GM21390 (cell line): ENCODE results near the gene SLC6A15.

Experiments used
- ATAC-seq: cut with Tn5 transposase; IDR thresholded peaks from one replicate; pipeline ENCODE4 v1.9.1; 2021; ENCODE audit not compliant: unreplicated experiment

SLC6A15 gene

GRCh38 chr12:84912198-84913128 is at the start of gene SLC6A15:
TSS of gene SLC6A15 (minus strand) at chr12:84912799. CDS start at chr12:84892120, 20,679 bp downstream.
- ATAC-seq, result no peak

GRCh38 chr12:84960918-84961317 is 48.3 kb upstream of the SLC6A15 start:
- ATAC-seq, result no peak

GRCh38 chr12:84955298-84955697 is 42.7 kb upstream of the SLC6A15 start:
- ATAC-seq, result no peak

GRCh38 chr12:84954415-84954814 is 41.8 kb upstream of the SLC6A15 start:
- ATAC-seq, result no peak

GRCh38 chr12:84950971-84951546 is 38.5 kb upstream of the SLC6A15 start:
- no peak for ATAC-seq

- no peak for ATAC-seq
These were observed 34.2 kb upstream of the SLC6A15 start for GRCh38 chr12:84946753-84947152.

GRCh38 chr12:84937415-84937814 is 24.8 kb upstream of the SLC6A15 start:
- ATAC-seq, result no peak

- ATAC-seq, result no peak
These were observed 16.9 kb upstream of the SLC6A15 start for GRCh38 chr12:84929501-84929900.

- ATAC-seq, result no peak
These were observed 12.4 kb upstream of the SLC6A15 start for GRCh38 chr12:84924981-84925380.

- no peak for ATAC-seq
These were observed 10.1 kb upstream of the SLC6A15 start for GRCh38 chr12:84922693-84923092.

- no peak for ATAC-seq
These were observed 7.7 kb upstream of the SLC6A15 start for GRCh38 chr12:84920331-84920730.

- ATAC-seq, result no peak
These were observed 6.7 kb upstream of the SLC6A15 start for GRCh38 chr12:84919271-84919670.

- no peak for ATAC-seq
These were observed 523 bp upstream of the SLC6A15 start for GRCh38 chr12:84913129-84913515.

- ATAC-seq, result no peak
These were observed 1.1 kb downstream of the SLC6A15 start for GRCh38 chr12:84911271-84912197.

GRCh38 chr12:84910549-84911241 is 1.9 kb downstream of the SLC6A15 start:
- no peak for ATAC-seq

- ATAC-seq, result no peak
These were observed 8.5 kb downstream of the SLC6A15 start for GRCh38 chr12:84904051-84904450.

GRCh38 chr12:84891106-84891838 is 21.3 kb downstream of the SLC6A15 start:
- ATAC-seq, result no peak

- ATAC-seq, result no peak
These were observed 22.8 kb downstream of the SLC6A15 start for GRCh38 chr12:84889818-84890217.

GRCh38 chr12:84888861-84889260 is 23.7 kb downstream of the SLC6A15 start:
- ATAC-seq, result no peak

GRCh38 chr12:84877340-84877739 is 35.3 kb downstream of the SLC6A15 start:
- no peak for ATAC-seq
